M059J (cell line): ENCODE measurements around the gene NLK. TPM values are rescaled to one million over a fixed set of nuclear protein-coding genes. Genes with fewer than 3 reads are reported as not detected.
"Not testable (repeated sequence)": the region's sequence is repeated elsewhere in the genome, so short reads cannot be mapped to it uniquely, and the experiment has no call there.

Experiments used
- DNase-seq: peaks from one replicate; pipeline ENCODE4 v3.0.0-alpha.2; 2012; ENCODE audit warnings: low read depth
- total RNA-seq: library from RNA; depleted of rRNA; stranded (reverse); fragments of >200 nt; shearing (Covaris generic); gene quantifications from 2 replicates; pipeline ENCODE4 v1.2.3, GENCODE V29; 2014; rRNA removed

Gene NLK
- 17.8 and 19.5 TPM in 2 replicates for total RNA-seq

DNA sequence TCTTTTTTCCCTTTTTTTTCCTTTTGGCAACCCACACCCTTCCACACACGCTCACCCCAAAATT lies at the start of gene NLK:
Gene NLK, plus strand, starts transcription at position 21 of the 64 bp plus-strand sequence. CDS start 197 bp downstream, outside the sequence.
- no peak for DNase-seq

DNA sequence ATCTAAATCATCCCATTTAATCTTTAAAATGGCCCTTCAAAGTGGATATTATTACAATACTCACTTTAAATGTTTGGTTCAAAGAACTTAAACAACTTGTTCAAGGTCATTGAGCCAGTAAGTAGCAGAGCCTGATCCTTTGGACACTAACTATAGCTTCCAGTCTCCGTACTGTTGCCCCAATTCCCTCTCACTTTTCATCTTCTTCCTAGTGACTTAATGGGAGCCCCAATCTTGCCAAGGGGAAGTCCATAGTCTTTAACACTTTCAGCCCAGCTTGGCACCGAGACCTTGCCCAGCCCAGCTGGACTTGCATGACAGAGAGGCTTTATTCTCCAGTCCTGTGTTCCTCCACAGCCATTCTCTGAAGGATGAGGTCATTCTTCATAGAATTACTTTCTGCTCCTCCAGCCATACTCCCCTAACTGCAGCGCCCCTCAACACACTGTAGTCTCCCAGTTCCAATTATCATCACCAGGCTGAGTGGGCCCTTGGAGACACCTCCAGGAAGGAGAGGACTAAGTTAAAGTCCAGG lies 49.2 kb upstream of the NLK start:
- no peak for DNase-seq

DNA sequence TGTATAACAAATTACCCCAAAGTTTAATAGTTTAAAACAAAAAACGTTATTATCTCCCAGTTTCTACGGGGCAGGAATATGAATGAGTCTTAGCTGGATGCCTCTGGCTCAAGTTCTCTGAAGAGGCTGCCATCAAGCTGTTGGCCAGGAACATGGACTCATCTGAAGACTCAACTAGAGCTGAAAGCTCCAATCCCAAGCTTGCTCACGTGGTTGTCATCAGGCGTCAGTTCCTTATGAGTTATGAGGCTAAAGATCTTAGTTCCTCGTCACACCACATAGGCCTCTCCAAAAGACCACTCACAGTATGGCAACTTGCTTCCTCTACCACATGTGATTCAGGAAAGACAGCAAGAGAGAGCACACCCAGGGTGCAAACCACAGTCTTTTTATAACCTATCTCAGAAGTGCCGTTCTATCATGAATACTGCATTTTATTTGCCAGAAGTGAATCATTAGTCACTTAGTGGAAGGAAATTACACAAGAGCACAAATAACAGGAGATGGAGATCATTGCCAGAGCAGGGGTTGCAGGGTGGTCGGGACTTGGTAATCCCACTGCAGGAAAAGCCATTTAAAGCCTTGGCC lies 48.7 kb upstream of the NLK start:
- no peak for DNase-seq

DNA sequence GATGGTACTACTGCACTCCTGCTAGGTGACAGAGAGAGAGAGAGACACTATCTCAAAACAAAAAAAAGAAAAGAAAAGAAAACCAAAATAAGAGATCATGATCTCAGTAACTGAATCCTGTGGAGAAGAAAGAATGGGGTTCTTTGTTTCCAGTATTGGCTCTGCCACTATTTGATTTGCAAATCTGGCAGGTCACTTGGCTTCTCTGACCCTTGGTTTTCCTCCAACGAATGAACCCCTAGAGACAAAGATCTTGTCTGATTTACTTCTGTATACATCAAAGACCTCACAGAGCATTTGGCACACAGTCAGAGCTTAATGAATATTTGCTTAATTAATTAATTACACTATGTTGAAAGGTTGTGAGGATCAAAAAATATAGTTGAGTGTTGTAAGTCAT lies 47.9 kb upstream of the NLK start:
- DNase-seq, result no peak

DNA sequence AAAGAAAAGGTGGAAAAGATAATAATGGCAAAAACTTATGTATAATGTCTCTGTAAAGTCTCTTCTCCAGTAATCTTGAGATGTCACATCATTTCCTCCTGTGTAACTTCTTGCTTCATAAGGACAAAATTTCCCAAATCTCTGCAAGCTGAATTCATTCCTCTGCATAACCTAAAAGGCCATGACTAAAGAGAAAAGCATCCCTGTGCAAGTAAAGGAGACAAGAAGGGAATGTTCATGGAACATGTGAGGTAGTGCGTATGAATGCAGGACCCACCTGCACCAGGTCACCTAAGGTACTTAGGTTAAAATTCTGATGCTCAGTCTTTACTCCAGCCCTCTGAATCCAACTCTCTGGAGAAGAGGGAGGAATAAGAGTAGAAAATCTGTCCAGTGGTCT lies 46.9 kb upstream of the NLK start:
- DNase-seq, result no peak

DNA sequence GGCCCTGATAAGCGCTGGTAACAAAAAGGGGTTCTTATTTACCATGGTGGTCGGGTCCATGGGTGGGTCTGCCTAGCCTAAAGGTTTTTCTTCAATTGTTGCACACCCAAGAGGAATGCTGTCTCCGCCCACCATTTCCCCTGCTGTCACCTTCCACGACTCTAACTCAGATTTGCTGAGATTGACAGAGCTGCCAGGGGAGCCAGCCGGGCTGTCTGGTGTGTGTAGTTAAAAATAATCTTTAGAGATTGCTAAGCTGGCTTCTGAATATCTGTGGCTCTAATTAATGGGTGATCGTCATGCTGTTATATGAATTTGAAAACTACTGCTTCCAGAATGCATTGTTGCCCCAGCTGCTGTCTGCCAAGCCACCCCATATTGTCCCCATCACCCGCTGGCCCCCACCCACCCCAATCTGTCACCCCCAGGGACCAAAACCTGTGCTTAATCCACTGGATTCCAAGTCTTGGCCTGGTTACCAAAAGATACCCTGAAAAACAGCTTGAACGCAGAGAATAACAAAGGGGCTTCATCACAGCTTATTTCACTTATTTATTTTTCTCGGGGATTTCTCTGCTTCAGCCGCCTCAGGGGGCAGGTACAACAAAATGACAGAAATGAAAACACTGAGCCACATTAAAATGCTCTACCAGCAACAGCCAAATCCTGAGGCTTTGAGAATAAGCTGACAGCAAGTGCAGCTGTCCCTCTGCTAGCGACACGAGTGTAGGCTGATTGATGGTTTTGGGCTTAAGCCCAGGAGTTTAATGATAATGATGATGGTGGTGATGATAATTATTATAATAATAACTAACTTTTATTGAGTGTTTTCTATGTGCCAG lies 46.1 kb upstream of the NLK start:
- DNase-seq, result no peak

DNA sequence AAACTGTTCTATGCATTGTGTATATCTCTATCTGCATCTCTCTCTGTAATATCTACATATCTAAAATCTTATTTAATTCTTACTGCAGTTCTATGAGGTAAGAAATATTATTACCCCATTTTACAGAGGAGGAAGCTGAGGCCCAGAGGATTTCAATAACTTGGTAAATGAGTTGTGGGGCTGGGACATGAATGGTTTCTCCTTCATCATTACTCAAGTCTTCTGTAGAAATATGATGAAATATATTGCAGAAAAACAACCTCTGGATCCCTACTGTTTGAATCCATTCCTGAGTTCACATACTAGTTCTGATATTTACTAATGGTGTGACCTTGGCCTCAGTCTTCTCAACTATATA lies 45.5 kb upstream of the NLK start:
- no peak for DNase-seq

DNA sequence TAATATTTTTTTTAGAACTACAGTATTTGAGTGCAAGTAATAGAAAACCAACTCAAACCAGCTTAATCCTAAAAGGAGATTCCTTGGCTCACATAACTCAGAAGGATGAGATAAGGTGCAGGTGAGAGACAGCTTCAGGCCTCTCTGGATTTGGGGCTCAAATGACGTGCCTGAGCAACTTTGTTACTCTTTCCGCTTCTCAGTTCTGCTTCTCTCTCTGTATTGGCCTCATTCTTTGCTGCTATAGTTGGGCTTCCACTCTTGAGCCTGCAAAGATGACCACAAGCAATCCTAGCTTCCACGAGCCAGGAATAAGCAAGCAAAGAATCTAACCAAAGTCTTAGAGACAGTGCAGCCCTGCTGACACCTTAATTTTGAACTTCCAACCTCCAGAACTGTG lies 45.0 kb upstream of the NLK start:
- DNase-seq, result no peak

DNA sequence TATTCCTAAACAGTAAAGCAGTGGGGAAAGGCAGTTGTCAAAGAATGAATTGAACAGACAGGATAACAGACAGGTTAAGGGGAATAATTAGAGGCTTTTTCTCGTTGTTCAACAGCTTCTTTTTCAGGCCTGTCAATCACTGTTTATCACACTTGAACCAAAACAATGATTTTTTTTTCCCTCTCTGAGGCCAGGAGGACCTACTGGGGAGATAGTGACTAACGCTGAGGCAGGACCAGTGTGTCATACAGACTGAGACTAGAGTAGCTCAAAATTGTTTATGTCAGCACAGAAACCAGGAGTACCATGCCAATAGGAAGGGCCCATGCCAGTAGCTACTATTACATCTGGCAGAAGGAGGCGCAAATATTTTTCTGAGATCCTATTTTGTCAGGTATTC lies 41.3 kb upstream of the NLK start:
- peak; percentile 42 for DNase-seq

DNA sequence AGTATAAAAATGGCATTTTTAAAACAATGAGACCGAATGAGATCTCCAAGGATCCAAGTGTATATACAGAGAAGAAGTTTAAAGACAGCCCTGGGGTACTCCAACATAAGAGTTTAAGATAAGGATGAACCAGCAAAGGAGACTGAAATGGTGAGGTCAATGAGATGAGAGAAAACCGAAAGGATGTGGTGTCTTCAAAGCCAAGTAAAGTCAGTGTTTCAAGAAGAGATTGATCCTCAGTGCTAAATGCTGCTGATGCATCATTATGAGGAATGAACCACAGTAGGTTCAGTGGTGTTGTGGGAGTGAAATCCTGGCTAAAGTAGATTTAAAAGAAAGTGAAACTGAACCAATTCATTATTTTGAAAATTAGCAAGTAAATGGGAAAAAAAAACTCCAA lies 38.1 kb upstream of the NLK start:
- DNase-seq, result no peak

DNA sequence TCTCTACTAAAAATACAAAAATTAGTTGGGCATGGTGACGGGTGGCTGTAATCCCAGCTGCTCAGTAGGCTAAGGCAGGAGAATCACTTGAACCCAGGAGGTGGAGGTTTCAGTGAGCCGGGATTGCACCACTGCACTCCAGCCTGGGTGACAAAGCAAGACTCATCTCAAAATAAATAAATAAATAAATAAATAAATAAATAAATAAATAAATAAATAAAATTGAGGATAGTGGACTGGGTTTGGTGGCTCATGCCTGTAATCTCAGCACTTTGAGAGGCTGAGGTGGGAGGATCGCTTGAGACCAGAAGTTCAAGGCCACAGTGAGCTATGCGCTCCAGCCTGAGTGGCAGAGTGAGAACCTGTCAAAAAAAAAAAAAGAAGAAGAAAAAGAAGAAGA lies 34.6 kb upstream of the NLK start:
- not testable (repeated sequence) for DNase-seq

DNA sequence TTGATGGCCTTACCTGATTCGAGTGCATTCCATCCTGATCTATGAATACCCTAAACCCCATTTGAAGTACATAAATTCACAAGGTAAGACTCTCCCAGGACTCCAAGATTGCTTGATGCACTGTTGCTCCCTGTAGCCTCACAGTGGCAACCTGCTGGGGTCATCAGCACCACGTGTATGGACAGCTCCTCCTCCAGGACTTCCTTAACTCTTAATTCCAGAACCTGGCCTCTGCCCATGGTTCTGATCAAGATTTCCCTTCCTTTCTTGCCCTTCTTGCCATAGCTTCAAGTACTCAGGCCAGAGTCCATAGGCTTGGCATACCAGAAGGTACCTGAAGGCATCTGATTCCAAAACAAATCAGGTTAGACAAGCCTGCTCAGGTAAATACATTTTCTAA lies 34.0 kb upstream of the NLK start:
- peak; percentile 65 for DNase-seq

DNA sequence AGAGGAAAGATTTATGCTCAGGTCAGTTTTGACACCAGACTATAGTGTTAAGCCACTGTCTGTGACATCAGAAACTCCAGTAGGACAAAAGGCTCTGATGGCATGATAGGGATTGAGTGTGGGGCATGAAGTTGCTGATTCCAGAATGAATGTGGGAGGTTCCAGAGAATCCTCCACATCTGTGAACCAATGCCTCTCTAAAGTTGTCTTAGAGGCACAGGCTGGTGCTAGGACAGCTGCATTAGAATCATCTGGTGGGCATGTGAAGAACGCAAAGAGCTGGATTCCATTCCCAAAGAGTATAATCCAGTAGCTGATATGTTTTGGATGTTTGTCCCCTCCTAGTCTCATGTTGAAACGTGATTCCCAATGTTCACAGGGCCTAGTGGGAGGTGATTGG lies 32.1 kb upstream of the NLK start:
- DNase-seq, result no peak

DNA sequence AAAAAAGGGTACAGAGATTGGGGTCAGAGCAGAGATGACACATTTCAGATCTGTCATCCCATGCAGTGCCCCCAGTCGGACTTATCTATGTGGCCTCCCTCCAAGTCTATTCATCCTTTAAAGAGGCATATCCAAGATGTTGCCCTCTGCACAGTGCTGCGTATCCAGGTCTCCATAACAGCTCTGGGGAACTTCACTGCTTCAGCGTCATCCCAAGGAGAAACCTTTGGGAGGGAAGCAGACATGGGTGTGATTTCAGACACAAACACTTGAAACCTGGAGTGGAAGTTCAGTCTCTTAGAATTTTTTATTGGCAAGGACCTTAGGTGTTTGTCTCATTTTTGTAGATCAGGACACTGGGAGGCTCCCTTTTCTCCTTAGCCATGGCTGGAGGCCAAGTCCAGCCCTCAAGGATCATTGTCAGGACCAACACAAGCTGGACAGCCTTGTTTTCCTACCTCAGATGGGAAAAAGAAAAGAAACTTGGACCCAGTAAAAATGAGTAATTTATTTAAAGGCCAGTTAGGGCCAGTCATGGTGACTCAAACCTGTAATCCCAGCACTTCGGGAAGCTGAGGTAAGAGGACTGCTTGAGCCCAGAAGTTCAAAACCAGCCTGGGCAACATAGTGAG lies 23.9 kb upstream of the NLK start:
- DNase-seq, result peak; percentile 74

DNA sequence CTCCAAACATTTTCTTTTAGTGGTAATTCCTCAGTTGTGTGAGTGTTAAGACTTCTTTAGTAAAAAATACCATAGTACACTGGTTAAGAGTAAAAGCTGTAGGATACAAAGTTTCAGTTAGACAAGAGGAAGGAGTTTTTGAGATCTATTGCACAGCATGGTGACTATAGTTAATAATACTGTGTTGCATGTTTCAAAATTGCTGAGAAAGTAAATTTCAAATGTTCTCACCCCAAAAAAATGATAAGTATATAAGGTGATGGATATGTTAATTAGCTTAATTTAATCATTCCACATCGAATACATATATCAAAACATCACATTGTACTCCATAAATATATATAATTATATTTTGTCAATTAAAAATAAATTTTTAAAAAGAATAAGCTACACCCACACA lies 22.0 kb upstream of the NLK start:
- DNase-seq, result no peak

DNA sequence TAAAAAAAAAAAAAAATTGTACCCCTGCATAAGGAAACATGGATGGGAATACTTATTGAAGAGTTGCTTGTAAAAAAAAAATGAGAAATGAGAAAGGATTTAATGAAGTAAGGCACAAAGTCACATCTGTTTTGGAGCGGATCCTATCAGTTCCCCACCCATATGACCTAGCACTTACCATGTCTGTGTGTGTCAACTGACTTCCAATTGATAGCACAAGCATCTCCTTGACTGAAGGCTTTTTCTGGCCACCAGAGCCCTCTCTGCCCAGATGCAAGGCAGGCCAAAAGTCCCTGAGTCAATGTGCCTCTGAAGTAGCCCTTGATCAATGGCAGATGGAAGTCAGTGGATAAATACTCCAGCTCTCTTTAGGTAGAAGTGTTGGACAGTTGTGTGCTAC lies 13.4 kb upstream of the NLK start:
- no peak for DNase-seq

DNA sequence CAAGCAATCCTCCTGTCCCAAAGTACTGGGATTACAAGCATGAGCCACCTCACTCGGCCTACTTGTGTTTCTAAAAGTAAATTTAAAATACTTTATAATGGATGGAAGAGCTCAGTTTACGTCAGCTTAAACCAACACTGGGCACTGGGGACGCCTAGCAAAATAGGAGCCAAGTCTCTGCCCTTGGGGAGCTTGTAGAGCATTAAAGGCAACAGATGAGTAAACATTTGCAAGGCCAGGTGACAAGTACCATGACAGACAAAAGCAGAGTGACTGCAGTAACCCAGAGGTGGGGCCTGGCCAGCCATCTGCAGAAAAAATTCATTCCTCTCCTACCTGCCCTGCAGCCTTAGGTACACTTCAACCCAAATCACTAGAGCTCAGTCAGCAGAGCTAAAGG lies 12.1 kb upstream of the NLK start:
- no peak for DNase-seq

DNA sequence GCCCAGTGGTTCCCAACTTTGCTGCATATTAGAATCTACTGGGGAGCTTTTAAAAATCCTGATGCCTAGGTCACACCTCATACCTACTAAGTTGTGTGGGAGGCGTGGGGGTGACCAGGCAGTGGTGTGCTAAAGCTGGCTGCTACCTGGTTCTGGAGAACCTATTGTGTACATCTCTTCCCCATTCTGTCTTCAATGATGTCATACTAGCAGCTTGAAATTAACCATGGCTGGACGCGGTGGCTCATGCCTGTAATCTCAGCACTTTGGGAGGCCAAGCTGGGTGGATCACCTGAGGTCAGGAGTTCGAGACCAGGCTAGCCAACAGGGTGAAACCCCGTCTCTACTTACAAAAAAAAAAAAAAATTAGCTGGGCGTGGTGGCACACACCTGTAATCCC lies 11.3 kb upstream of the NLK start:
- no peak for DNase-seq

DNA sequence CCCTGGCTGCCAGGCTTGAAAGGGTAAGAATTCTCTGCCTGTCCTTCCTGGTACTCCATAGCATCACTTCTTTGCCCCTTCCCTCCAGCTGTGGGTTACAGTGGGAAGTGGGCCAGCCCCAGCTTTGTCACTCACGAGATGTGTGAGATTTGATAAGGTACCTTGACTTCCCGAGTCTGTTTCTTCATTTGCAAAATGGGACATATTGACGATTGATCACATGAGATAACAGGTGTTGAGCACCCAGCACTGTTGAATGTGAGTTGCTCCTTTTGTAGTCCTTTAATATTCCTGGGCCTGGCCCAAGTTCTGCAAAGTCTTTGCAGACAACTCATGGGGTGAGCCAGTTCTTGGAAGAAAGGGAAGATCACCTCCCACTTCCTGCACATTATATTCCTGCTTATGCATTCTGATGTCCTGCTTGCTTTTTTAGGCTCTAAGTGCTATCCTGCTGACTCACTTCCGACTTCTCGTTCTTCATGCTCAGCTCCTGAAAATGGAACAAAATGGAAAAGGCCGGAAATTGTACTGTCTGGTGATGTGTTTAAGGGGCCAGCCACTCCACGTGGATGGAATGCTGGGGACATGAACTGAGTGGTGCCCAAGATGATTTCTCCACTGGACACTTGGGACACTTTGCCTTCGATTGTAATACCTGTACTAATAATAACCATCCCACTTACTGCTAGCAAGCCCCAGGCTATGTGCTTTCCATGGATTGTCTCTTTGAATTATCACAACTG lies 8.3 kb upstream of the NLK start:
- peak; percentile 90 for DNase-seq

DNA sequence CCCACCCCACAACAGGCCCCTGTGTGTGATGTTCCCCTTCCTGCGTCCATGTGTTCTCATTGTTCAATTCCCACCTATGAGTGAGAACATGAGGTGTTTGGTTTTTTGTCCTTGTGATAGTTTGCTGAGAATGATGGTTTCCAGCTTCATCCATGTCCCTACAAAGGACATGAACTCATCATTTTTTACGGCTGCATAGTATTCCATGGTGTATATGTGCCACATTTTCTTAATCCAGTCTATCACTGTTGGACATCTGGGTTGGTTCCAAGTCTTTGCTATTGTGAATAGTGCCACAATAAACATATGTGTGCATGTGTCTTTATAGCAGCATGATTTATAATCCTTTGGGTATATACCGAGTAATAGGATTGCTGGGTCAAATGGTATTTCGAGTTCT lies 7.0 kb upstream of the NLK start:
- DNase-seq, result not testable (repeated sequence)

DNA sequence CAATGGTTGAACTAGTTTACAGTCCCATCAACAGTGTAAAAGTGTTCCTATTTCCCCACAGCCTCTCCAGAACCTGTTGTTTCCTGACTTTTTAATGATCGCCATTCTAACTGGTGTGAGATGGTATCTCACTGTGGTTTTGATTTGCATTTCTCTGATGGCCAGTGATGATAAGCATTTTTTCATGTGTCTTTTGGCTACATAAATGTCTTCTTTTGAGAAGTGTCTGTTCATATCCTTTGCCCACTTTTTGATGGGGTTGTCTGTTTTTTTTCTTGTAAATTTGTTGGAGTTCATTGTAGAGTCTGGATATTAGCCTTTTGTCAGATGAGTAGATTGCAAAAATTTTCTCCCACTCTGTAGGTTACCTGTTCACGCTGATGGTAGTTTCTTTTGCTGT lies 6.6 kb upstream of the NLK start:
- DNase-seq, result not testable (repeated sequence)

DNA sequence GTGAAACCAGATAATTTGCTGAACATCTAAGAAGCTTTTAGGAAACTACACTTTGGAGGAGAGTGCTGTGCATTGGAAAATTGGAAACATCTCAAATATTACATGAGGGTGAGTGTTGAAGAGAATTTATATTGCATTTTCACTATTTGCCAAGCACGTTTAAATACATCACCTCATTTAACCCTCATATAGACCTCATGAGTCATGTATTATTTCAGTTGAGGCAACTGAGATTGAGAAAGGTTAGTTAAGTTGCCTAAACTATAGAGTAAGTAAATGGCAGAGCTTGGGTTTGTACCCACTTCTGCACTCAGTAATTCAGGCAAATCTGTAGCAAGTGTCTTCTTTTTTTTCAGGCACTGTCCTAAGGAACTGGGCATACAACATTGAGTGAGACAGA lies 3.7 kb upstream of the NLK start:
- no peak for DNase-seq

DNA sequence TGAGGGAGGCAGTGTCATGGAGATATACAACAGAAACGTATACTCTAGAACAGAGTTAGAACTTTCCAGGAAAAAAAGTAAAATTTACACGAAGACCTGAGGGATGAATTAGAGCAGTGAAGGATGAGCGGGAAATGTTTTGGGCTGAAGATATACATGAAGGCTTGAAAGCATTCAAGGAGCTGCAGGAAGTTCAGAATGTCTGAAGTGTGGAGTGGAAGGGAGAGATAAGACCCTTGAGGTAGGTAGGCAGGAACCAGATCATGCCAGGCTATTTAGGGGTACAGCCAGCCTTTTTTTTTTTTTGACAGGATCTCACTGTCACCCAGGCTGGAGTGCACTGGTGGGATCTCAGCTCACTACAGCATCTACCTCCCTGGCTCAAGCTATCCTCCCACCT lies 3.2 kb upstream of the NLK start:
- DNase-seq, result no peak
